ENCODE results near the gene SERPINB11.

GRCh38 chr18:63758615-63759240 lies 56.0 kb downstream of the SERPINB11 start:
- TF ChIP-seq EZH2phosphoT487 (IDR thresholded peaks at IDR 0.05; ENCODE audit: insufficient read depth, low read depth), result no peak
- TF ChIP-seq EZH2 (IDR thresholded peaks at IDR 0.05; ENCODE audit: insufficient read depth, poor library complexity, severe bottlenecking), result no peak

Measured in GM23248 (cell line).